Measurements from ENCODE around the gene ZNF653. TPM values are rescaled to one million over a fixed set of nuclear protein-coding genes. Genes with fewer than 3 reads are reported as not detected.
"Not testable (repeated sequence)": the region's sequence is repeated elsewhere in the genome, so short reads cannot be mapped to it uniquely, and the experiment has no call there.

ZNF653 gene
- total and polyA plus RNA-seq, 11 donors = 2.4 to 8.9 (median 3.9) TPM

DNA sequence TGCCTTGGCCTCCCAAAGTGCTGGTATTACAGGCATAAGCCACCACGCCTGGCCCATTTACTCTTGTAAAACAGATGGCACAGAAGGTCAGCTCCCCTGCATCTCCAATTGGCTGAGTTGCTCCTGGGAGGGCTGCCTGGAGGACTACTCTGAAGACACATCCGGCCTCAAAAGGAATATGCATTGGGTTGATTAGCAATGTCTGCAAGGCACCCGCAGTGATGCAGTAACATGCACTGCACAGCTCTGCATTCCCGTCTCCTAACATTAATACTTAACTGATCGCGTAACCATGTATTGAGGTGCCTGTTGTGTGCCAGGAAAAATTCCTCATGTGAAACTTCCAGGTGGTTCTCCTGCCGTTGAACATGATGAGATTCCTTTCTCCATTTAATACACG lies 29.8 kb downstream of the ZNF653 start:
- H3K4me1 ChIP-seq = peaks cover 0 to 20% (median 7%) of the 10 kb centered on the region in 12 donors
- WGBS, 4 donors = 77 to 86% (median 82%) methylated on average over 8 of the region's 8 CpGs
- H3K9me3 ChIP-seq = no peaks in the 10 kb centered on the region
- ATAC-seq = no peak
- no peak overlapping the region for H3K4me3 ChIP-seq
- H3K36me3 ChIP-seq = no peaks in the 10 kb centered on the region
- no peak for TF ChIP-seq POLR2A (IDR thresholded peaks at IDR 0.05)
- peaks cover 7 to 24% (median 15%) of the 10 kb centered on the region in 9 donors for H3K27me3 ChIP-seq
- intact Hi-C loops (cut with DNase I) = no loop called here
- DNase-seq = no peak
- no peak overlapping the region for H3K27ac ChIP-seq

DNA sequence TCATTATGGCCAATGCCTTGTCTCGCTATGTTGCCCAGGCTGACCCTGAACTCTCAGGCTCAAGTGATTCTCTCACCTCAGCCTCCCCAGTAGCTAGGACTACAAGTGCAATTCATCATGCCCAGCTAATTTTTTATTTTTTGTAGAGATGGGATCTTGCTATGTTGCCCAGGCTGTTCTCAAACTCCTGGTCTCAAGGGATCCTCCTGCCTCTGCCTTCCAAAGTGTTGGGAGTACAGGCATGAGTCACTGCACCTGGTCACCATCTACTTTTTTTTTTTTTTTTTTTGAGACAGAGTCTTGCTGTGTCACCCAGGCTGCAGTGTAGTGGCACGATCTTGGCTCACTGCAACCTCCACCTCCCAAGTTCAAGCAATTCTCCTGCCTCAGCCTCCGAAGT lies 30.3 kb downstream of the ZNF653 start:
- H3K4me3 ChIP-seq; H3K27ac ChIP-seq; intact Hi-C loops (cut with DNase I); DNase-seq; H3K9me3 ChIP-seq; H3K36me3 ChIP-seq; ATAC-seq: not testable (repeated sequence)
- peaks cover 3 to 19% (median 9%) of the 10 kb centered on the region in 9 donors for H3K27me3 ChIP-seq
- H3K4me1 ChIP-seq = peaks cover 0 to 15% (median 7%) of the 10 kb centered on the region in 12 donors
- WGBS, 4 donors = 90 to 97% (median 93%) methylated on average over 3 of the region's 3 CpGs

DNA sequence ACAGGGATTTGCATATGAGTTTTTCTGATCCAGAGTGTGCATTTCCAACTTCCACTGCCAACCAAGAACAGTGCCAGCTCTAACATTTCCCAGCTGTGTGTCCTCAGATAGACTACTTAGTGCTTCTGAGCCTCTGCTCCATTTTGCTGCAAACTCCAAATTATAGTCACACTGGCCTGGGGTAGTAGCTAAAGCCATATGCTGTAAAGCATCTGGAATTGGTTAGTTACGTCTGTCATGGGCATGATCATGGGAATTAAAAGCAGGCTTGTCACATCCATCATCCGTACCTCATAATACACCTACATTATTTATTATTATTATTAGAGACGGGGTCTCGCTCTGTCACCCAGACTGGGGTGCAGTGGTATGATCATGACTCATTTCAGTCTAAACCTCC lies 31.9 kb downstream of the ZNF653 start:
- H3K27ac ChIP-seq = no peak overlapping the region
- no peaks in the 10 kb centered on the region for H3K9me3 ChIP-seq
- 79 to 89% (median 82%) methylated on average over 4 of the region's 4 CpGs for WGBS, 4 donors
- peaks cover 0 to 6% (median 0%) of the 10 kb centered on the region in 9 donors for H3K27me3 ChIP-seq
- no peaks in the 10 kb centered on the region for H3K4me1 ChIP-seq
- H3K4me3 ChIP-seq = no peak overlapping the region
- intact Hi-C loops (cut with DNase I) = no loop called here
- DNase-seq (no peak), ATAC-seq (no peak)
- TF ChIP-seq POLR2A (IDR thresholded peaks at IDR 0.05) = no peak
- TF ChIP-seq, protein P1, sequence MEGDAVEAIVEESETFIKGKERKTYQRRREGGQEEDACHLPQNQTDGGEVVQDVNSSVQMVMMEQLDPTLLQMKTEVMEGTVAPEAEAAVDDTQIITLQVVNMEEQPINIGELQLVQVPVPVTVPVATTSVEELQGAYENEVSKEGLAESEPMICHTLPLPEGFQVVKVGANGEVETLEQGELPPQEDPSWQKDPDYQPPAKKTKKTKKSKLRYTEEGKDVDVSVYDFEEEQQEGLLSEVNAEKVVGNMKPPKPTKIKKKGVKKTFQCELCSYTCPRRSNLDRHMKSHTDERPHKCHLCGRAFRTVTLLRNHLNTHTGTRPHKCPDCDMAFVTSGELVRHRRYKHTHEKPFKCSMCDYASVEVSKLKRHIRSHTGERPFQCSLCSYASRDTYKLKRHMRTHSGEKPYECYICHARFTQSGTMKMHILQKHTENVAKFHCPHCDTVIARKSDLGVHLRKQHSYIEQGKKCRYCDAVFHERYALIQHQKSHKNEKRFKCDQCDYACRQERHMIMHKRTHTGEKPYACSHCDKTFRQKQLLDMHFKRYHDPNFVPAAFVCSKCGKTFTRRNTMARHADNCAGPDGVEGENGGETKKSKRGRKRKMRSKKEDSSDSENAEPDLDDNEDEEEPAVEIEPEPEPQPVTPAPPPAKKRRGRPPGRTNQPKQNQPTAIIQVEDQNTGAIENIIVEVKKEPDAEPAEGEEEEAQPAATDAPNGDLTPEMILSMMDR (IDR thresholded peaks at IDR 0.05) = no peak
- H3K36me3 ChIP-seq = no peaks in the 10 kb centered on the region

DNA sequence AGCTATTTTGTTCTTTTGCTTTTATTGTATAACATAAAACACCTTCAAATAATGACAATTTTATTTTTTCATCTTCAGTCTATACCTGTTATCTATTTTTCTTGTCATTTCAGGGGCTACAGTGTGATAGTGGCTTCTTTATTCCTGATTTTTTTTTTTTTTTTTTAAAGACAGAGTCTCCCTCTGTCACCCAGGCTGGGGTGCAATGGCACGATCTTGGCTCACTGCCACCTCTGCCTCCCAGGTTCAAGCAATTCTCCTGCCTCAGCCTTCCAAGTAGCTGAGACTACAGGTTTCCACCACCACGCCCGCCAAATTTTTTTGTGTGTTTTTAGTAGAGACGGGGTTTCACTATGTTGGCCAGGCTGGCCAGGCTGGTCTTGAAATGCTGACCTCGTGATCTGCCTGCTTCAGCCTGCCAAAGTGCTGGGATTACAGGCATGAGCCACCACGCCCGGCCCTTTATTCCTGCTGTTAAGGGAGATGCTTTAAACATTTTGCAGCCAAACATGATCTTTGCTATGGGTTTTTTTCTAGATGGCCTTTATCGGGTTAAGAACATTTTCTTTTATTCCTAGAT lies 37.3 kb downstream of the ZNF653 start:
- DNase-seq; intact Hi-C loops (cut with DNase I); H3K27me3 ChIP-seq; ATAC-seq; H3K9me3 ChIP-seq; H3K4me1 ChIP-seq; H3K27ac ChIP-seq; H3K36me3 ChIP-seq; H3K4me3 ChIP-seq: not testable (repeated sequence)
- WGBS, 4 donors = 69 to 74% (median 72%) methylated on average over 8 of the region's 8 CpGs

DNA sequence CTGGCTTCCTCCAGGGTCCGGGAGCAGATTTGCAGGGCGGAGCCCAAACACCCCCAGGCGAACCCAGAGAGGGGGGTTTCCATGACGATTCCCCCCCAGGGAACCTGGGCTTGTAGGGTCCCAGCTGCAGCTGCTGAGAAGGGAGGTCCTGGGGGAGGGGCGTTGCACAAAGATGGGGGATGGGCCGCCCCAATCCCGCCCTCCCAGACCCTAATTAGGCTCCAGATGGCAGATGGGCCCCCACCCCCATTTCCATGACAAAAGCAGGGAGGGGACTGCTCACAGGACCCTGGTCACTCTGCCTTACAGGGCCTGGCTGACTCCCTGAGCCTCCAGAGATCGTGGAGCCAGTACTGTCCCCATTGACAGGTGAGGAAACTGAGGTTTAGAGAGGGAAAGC lies 40.0 kb downstream of the ZNF653 start:
- intact Hi-C loops (cut with DNase I) = no loop called here
- H3K9me3 ChIP-seq = no peaks in the 10 kb centered on the region
- no peak overlapping the region for H3K27ac ChIP-seq
- no peaks in the 10 kb centered on the region for H3K4me1 ChIP-seq
- H3K36me3 ChIP-seq = no peaks in the 10 kb centered on the region
- ATAC-seq (no peak), DNase-seq (no peak)
- peaks cover 0 to 5% (median 0%) of the 10 kb centered on the region in 9 donors for H3K27me3 ChIP-seq
- 25 to 43% (median 36%) methylated on average over 1 to 8 of the region's 8 CpGs for WGBS, 4 donors
- TF ChIP-seq POLR2A (IDR thresholded peaks at IDR 0.05) = no peak
- TF ChIP-seq, protein P1 (IDR thresholded peaks at IDR 0.05) = no peak
- H3K4me3 ChIP-seq = no peak overlapping the region

Measured in heart left ventricle (tissue), 16 donors.